Measurements from ENCODE around the gene LEFTY1. TPM values are rescaled to one million over a fixed set of nuclear protein-coding genes. Genes with fewer than 3 reads are reported as not detected.
A peak's percentile ranks its signal among the peaks of the same experiment; 100 is the strongest.

LEFTY1 gene
- total and polyA plus RNA-seq, 9 of the 15 experiments (the other 6 are each of a cell fraction or from before 2014, with no cell fraction given): 0.07 to 0.24 (median 0.17) TPM; not detected in 5

GRCh38 chr1:225866981-225867380 lies 22.0 kb downstream of the LEFTY1 start (continued):
- no peak for TF ChIP-seq EGR1 (conservative IDR thresholded peaks at IDR 0.05)
- TF ChIP-seq NCOA4 (IDR thresholded peaks at IDR 0.05; ENCODE audit: partially characterized antibody): no peak
- no peak for TF ChIP-seq RCOR1 (IDR thresholded peaks at IDR 0.05; ENCODE audit: borderline replicate concordance in 1 of 2, low read depth in 2 of 2, low read length in 2 of 2)
- TF ChIP-seq TCF7L2 (IDR thresholded peaks at IDR 0.05; ENCODE audit: low read depth, low read length): no peak

DNA sequence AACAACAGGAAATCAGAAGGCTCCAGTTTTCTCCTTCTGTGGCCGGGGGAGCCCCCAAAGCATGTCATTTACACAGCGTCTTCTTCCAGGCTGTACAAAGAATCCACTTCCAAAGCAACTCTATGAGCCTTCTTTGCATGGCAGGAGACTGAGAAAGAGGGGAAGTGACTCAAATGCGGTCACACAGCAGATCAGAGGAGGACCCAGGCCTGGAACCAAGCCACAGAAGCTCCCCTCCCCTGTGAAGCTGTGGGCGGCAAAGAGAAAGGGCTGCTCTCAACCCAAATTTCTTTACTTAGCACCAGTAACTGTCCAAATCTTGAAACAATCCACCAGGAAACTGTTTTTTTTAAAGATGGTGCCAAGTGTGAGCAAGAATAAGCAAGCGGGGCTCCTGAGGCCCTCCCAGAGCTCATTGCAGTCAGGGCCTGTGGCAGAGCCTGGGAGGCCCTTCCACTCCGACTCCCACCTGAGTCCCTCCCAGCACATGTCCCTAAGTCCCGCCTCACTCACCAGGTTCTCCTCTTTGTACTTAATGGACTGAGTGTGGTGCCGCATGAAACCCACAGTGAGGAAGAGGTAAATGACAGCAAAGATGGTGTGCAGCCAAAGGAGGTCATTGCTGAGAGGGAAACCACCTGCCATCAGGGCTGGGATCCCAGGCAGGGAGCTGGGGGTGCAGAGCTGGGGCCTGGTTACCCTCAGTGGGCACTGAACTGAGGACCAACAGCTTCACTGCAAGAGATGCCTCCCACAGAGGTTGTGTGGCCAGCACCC lies 22.7 kb downstream of the LEFTY1 start:
- no peaks in the 10 kb centered on the region for H3K4me1 ChIP-seq (replicated peaks in 1 of 2; ENCODE audit: control insufficient read depth in 2 of 2, insufficient read depth in 2 of 2, low read length in 2 of 2)
- intact Hi-C loops (cut with micrococcal nuclease): no loop called here
- no peak overlapping the region for H3K27ac ChIP-seq (ENCODE audit: extremely low read depth, low read depth, low read length)
- TF ChIP-seq, protein P1, sequence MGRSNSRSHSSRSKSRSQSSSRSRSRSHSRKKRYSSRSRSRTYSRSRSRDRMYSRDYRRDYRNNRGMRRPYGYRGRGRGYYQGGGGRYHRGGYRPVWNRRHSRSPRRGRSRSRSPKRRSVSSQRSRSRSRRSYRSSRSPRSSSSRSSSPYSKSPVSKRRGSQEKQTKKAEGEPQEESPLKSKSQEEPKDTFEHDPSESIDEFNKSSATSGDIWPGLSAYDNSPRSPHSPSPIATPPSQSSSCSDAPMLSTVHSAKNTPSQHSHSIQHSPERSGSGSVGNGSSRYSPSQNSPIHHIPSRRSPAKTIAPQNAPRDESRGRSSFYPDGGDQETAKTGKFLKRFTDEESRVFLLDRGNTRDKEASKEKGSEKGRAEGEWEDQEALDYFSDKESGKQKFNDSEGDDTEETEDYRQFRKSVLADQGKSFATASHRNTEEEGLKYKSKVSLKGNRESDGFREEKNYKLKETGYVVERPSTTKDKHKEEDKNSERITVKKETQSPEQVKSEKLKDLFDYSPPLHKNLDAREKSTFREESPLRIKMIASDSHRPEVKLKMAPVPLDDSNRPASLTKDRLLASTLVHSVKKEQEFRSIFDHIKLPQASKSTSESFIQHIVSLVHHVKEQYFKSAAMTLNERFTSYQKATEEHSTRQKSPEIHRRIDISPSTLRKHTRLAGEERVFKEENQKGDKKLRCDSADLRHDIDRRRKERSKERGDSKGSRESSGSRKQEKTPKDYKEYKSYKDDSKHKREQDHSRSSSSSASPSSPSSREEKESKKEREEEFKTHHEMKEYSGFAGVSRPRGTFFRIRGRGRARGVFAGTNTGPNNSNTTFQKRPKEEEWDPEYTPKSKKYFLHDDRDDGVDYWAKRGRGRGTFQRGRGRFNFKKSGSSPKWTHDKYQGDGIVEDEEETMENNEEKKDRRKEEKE (IDR thresholded peaks at IDR 0.05; ENCODE audit: borderline replicate concordance in 1 of 2, control insufficient read depth in 1 of 2, low read depth in 2 of 2, low read length in 1 of 2): no peak
- TF ChIP-seq SPI1 (IDR thresholded peaks at IDR 0.05; ENCODE audit: borderline replicate concordance, low read depth, low read length) (peak; percentile 53; the same call in 1 of the 2 replicates), HBP1 (CRISPR knock-in tag; IDR thresholded peaks at IDR 0.05) (no peak), TEAD1 (CRISPR knock-in tag; IDR thresholded peaks at IDR 0.05) (no peak), XRCC3 (IDR thresholded peaks at IDR 0.05) (no peak), EGR1 (conservative IDR thresholded peaks at IDR 0.05) (0 out of 2 replicates have a peak, but pooled peaks have one; percentile 10), NFIC (IDR thresholded peaks at IDR 0.05) (0 out of 2 replicates have a peak, but pooled peaks have one; percentile 6)

More for the DNA sequence above, 22.7 kb downstream of the LEFTY1 start:
- 77% methylated on average over 8 of the region's 8 CpGs for WGBS (ENCODE audit: insufficient coverage, low coverage, missing lambda C conversion rate)
- H3K9ac ChIP-seq (ENCODE audit: insufficient read depth in 1 of 2, low read depth in 2 of 2, low read length in 2 of 2): peak overlapping the region in 1 of 2 experiments; percentile 49; a peak in 2 of 4 replicates
- H3K36me3 ChIP-seq (ENCODE audit: control insufficient read depth, insufficient read depth, low read length): peaks cover 88% of the 10 kb centered on the region
- in situ Hi-C loops (cut with MboI): no loop called here
- H3K79me2 ChIP-seq (ENCODE audit: control insufficient read depth, insufficient read depth, low read length): no peaks in the 10 kb centered on the region
- ATAC-seq (peak; percentile 16; the same call in 2 of the 3 replicates), FAIRE-seq (no peak), DNase-seq (ENCODE audit: extremely low read depth in 1 of 4, low spot score in 3 of 4) (no peak)
- H3K9me1 ChIP-seq (ENCODE audit: control insufficient read depth, insufficient read depth, low read length): no peaks in the 10 kb centered on the region
- H3K9me3 ChIP-seq (replicated peaks; ENCODE audit: control insufficient read depth, insufficient read depth, low read depth, low read length): no peaks in the 10 kb centered on the region
- H4K20me1 ChIP-seq (replicated peaks; ENCODE audit: control insufficient read depth, insufficient read depth, low read length): no peaks in the 10 kb centered on the region
- H2AFZ ChIP-seq (ENCODE audit: low read depth, low read length): no peak overlapping the region
- ChIA-PET CTCF (ENCODE audit: low intra/inter-chr PET ratio) (no interaction called here), POLR2A (interaction anchor here (0.7 to 2.5 kb wide), 4 partner anchors 9 to 106 kb away, joined by 3 to 11 read pairs (median 3); partner anchors contain the start of gene TMEM63A)
- H3K27me3 ChIP-seq (ENCODE audit: control insufficient read depth in 2 of 2, insufficient read depth in 2 of 2, low read length in 2 of 2): no peaks in the 10 kb centered on the region
- H3K4me3 ChIP-seq: no peak overlapping the region
- no TSS peak for BruUV-seq (replicated peaks)
- no peak overlapping the region for H3K4me2 ChIP-seq (ENCODE audit: insufficient read depth, low read length)

All from K562 (cell line).